ENCODE measurements around the gene GDAP1L1. TPM values are rescaled to one million over a fixed set of nuclear protein-coding genes. Genes with fewer than 3 reads are reported as not detected.
"Not testable (repeated sequence)": the region's sequence is repeated elsewhere in the genome, so short reads cannot be mapped to it uniquely, and the experiment has no call there.

Gene GDAP1L1
- total RNA-seq, 1 donor from 2014 or later, result 121 TPM

DNA sequence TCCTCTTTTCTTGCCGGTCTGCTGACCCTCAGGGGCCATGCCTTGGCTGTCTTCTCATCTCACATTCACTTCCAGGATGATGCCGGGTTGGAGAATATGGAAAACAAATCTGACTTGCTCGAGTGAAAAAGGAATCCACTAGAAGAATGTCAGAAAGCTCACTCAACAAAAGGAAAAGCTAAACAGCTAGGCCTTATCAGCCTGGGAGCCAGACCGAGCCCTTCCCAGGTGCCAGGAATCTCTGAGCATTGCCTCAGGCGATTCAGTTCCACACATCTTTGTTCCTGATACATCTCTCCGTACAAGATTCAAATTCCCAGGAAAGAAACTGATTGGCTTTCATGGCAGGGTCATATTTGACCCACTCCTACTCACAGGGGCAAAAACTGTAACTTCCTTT is 27.3 kb upstream of the GDAP1L1 start:
- DNase-seq, result no peak

DNA sequence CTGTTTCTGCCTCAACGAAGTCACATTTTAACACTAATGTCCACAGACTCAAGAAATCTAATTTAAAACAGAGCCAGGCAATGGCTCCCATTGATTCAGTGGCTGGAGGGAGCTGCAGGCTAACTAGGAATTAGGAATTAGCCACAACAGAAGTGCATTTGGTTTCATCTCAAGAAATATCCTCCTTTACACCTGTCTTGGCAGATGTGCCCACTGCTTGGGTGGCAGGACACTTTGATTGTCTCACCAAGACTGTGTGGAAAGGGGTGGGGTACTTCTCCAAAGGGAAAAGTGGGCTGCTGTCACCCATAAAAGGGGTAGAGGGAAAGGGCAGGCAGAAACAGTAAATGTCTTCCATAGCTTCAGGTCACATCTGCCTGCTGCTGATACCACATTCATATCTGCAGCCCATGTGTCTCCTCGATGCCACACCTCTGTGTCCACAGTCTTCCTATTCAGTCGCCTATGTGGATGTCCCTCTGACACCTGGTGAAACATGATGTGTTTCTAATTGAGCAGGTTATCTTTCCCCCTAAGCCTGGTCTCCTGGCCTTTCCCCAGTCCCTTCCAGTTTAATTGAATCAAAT is 25.6 kb upstream of the GDAP1L1 start:
- no peak for DNase-seq

DNA sequence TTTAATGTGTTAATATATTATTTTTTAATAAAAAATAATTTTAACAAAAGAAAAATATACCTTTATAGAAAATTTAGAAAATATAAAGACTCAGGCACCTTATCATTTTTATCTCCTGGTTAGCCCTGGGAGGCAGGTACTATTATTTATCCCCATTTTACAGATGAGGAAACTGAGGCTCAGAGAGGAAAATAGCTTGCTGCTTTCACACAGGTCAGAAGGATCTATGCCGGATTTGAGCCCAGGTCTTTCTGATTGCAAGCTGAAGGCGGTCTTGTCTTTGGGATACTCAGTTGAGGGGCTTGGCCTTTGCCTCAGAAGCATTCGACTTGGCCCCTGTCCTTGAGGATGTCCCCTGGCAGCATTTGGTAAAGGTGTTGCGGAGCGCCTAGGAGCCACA is 25.1 kb upstream of the GDAP1L1 start:
- no peak for DNase-seq

DNA sequence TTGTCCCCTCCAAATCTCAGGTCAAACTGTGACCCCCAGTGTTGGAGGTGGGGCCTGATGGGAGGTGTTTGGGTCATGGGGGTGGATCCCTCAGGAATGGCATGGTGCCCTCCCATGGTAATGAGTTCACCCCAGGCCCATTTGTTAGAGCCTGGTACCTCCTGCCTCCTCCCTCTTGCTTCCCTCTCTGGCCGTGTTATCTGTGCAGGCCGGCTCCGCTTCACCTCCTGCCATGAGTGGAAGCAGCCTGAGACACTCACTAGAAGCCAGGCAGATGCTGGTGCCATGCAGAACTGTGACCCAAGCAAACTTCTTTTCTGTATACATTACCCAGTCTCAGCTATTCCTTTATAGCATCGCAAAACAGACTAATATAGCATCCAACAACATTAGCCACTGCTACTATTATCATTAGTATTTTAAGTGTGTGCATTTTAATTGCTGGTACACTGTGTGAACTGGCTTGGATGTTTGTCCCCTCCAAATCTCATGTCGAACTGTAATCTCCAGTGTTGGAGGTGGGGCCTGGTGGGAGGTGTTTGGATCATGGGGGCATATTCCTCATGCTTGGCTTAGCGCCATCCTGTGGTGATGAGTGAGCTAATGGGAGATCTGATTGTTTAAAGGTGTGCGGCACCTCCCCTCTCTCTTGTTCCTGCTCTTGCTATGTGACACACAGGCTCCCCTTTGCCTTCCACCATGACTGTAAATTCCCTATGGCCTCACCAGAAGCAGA is 24.3 kb upstream of the GDAP1L1 start:
- no peak for DNase-seq

DNA sequence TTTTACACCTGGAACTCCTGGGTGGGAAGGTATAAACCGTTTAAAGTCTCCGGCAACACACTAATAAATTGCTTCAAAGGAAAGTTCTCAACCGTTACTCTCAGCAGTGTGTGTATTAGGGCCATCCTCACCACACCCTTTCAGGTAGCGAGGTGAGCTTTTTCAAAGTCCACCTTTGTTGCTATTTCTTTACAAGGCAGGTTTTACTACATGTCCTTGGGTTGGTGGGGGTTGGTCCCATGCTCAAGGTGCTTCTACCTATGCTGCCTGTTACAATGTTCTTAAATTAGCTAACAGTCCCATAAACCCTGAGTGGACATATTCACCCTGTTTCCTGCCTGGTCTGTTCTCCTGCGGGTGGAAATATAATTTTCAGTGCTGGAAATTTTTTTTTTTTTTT is 23.4 kb upstream of the GDAP1L1 start:
- no peak for DNase-seq

DNA sequence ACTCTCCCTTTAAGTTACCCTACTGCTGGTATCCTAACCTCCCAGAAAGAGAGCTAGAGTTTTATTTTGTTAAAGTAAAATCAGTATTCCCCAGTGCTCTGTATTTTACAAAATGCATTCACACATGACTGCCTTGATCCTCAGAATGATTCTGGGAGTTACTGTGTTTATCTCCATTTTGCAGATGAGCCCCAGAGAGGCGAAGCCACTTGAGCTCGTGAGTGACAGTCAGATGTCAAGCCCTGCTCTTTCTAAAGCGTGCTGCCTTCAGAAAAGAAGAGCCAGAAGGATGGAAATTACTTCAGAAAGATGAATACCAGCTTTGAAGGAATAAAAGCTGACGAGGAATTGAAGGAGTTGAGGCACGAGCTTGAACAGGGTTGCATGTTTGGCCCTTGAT is 22.5 kb upstream of the GDAP1L1 start:
- DNase-seq, result no peak

DNA sequence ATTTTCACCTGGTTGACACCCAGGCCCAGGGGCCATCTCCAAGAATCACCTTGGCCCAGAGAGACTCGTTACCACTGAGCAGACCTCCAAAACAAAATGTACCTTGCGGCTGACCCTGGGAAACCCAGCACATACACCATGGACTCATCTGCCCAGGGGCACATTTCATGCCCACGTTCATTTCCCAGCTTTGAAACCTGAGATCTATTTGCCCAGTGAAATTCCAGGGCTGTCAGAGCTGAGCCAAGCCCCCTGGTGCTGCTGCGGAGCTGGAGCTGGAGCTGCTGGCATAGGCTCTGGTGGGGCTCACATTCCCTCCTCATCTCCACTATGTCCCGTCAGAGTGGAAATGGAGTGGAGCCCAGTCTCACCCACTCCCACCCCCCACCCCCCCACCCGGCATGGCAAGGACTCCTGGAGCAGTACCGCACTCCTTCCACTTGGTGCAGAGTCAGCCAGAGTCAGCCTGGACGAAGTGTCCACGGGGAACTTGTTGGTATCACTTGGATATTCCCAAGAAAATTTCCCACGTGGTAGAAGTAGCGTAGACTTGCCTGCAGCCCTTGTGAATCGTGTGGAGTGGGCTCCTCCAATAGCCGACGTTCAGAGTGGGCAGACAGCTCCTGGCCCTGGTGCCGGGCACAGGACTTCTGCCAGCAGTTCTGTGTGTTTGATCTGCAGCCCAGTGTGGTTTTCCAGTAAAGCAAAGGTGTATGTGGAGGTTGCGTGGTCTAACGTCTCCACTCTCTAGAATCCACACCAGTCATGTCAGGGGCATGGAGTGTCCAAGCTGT is 18.4 kb upstream of the GDAP1L1 start:
- DNase-seq, result no peak

DNA sequence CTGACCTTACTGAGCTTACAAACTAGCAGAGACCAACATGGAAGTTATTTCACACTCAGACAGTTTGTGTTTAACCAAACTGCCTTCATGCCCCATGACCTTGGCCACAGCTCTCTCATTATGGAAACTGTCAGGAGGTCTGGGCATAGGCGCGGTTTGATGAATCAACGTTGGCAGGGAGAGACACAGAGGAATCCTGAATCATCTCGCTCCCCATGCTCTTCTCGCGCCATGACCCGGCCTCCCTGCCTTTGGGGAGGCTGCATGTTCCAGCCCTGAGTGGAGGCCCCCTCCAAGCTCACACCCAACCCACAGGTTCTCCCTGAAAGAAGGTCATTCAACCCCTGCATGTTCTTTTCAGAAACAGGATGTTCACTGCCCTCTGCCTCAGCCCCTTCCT is 15.9 kb upstream of the GDAP1L1 start:
- no peak for DNase-seq

GRCh38 chr20:44231713-44232468 is 15.2 kb upstream of the GDAP1L1 start:
- no peak for DNase-seq

DNA sequence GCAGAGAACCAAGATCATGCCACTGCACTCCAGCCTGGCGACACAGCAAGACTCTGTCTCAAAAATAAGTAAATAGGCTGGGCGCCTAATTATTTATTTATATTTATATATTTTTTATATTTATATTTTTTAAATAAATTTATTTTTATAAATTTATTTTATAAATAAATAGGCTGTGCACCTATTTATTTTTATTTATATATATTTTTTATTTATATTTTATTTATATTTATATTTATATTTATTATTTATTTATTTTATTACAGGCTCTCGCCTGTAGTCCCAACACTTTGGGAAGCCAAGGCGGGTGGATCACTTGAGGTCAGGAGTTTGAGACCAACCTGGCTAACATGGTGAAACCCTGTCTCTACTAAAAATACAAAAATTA is 14.6 kb upstream of the GDAP1L1 start:
- not testable (repeated sequence) for DNase-seq

- no peak for DNase-seq
These were observed 13.6 kb upstream of the GDAP1L1 start for GRCh38 chr20:44233436-44234016.

DNA sequence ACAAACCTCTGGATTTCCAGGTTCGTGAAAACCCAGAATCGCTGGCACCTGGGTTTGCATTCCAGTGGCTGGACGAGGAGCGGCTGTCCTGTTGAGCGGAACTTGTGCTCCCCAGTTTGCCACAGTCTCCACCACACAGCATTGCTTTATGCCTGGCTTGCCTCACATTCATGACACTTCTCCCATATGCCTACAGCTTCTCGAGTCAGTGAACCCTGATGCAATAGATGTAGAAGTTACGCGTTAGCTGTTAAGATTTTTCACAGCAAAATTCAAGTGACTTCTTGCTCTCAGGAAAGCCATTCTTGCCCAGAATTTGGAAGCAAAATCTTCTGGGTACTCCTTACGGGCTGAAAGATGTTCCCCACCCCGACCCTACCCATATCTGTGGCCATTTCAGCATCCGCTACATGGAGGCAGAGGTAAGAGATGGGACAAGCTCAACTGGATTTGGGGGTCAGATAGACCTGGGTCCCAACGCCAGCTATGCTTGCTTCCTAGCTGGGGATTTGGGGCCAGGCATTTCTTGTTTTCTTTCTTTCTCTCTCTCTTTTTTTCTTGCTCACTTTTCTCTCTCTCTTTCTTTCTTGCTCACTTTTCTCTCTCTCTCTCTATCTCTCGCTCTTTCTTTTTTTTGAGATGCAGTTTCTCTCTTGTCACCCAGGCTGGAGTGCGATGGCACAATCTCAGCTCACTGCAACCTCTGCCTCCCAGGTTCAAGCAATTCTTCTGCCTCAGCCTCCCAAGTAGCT is 12.4 kb upstream of the GDAP1L1 start:
- DNase-seq, result no peak

GRCh38 chr20:44235702-44236101 is 11.4 kb upstream of the GDAP1L1 start:
- no peak for DNase-seq

- not testable (repeated sequence) for DNase-seq
These were observed 10.3 kb upstream of the GDAP1L1 start for GRCh38 chr20:44236840-44237239.

DNA sequence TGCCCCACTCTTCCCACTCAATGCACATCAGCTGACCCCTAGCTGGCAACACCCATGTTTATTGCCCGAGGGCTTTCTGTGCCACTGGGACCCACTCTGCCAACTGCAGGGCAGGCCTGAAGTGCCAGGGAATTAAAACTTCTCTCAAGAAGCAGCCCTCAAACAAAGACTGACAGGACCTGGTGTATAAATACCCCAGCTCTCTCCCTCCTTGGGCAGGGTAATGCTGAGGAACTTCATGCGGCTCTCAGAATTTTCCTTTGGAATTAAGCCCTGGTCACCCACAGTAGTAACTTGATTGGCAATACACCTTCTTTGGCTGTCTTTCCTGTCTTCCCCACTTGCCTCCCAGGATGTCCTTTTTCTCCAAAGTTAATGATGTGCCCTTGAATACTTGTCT is 5.3 kb upstream of the GDAP1L1 start:
- DNase-seq, result no peak

DNA sequence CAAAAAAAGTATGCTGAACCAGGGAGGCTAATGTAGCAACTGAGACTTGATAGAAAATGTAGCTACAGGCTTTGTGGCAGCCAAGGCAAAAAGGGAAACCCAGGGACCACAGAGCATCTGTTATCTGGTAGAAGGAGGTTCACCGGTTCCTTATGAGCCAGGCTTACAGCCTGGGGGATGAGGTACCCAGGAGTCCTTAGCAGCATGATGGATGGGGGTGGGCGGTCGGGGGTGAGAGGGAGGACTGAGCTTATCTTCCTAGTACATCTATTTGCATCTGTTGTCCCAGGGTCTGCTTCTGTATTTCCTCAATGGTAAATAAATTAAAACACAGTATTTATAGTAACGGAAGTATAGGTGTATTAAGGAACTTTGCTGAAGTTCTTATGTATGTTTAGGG is 1.1 kb upstream of the GDAP1L1 start:
- no peak for DNase-seq

- no peak for DNase-seq
These were observed 690 bp downstream of the GDAP1L1 start for GRCh38 chr20:44247586-44248409.

DNA sequence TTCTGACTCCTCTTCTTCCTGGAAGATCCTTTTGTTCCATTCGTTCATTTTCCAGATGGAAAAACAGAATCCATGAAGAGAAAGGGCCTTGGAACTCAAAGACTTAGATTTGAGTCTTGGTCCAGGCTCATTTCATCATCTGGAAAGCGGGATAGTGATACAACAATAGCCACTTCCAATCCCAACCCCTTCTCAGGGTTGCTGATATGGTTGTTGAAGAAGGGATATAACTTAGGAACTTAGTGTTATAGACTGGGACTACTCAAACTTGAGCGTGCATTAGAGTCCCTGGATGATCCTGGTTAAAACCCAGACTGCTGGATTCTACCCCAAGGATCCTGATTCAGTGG is 1.3 kb downstream of the GDAP1L1 start:
- no peak for DNase-seq

- no peak for DNase-seq
These were observed 4.2 kb downstream of the GDAP1L1 start for GRCh38 chr20:44251284-44251683.

- no peak for DNase-seq
These were observed 6.4 kb downstream of the GDAP1L1 start for GRCh38 chr20:44253528-44253927.

DNA sequence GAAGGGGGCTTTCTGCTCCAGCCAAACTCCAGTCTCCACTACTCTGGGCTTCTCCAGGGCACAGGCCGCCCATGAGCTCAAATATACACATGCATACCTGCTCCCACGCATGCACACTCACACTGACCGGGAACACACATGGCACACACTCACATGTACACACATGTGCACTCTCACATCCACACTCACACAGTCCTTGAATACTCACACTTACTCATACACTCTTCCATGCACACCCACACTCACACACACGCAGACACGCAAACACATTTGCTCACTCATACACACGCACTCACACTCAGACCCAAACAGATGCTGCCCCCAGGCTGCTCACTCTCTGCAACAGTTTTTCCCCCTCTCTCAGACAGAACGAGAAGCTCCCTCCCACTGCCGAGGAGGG is 7.0 kb downstream of the GDAP1L1 start:
- DNase-seq, result no peak
